Lung (tissue), 12 donors: Measurements from ENCODE around the gene TMEM250. TPM values are rescaled to one million over a fixed set of nuclear protein-coding genes. Genes with fewer than 3 reads are reported as not detected.

Experiments used
- ATAC-seq: fragments of 200-7000 bp; cut with Tn5 transposase; one replicate; pipeline ENCODE4 v1.9.1; 2020; ENCODE audit warnings: moderate number of reproducible peaks; ENCODE audit not compliant: insufficient read depth, low FRiP score
- DNase-seq, 3 donors: peaks; one replicate each; pipeline ENCODE4 v3.0.0-alpha.2; 2013 to 2017
- H3K27ac ChIP-seq, 2 donors: one replicate each; pipeline ENCODE4 v1.5.1; 2013; ENCODE audit warnings: mild to moderate bottlenecking in 2 of 2, moderate library complexity in 2 of 2, control low read depth in 1 of 2, inconsistent platforms in 1 of 2, low read depth in 1 of 2, low read length in 1 of 2
- H3K27me3 ChIP-seq, 3 donors: one replicate each; pipeline ENCODE4 v1.5.1; 2013; ENCODE audit warnings: low read length in 2 of 3; ENCODE audit not compliant: control insufficient read depth in 3 of 3, insufficient read depth in 3 of 3
- H3K36me3 ChIP-seq, 4 donors: one replicate each; pipeline ENCODE4 v1.5.1; 2013; ENCODE audit warnings: low read length in 4 of 4, mild to moderate bottlenecking in 1 of 4, moderate library complexity in 1 of 4; ENCODE audit not compliant: control insufficient read depth in 4 of 4, insufficient read depth in 4 of 4
- H3K4me1 ChIP-seq, 5 donors: one replicate each; pipeline ENCODE4 v1.5.1; 2013; ENCODE audit warnings: low read length in 5 of 5, mild to moderate bottlenecking in 2 of 5, moderate library complexity in 1 of 5; ENCODE audit not compliant: control insufficient read depth in 5 of 5, insufficient read depth in 5 of 5
- H3K4me3 ChIP-seq: one replicate; pipeline ENCODE4 v1.5.1; 2013; ENCODE audit warnings: mild to moderate bottlenecking, control low read depth, moderate library complexity
- H3K9ac ChIP-seq, 2 donors: one replicate each; pipeline ENCODE4 v1.5.1; 2013; ENCODE audit warnings: low read length in 2 of 2, control low read depth in 1 of 2; ENCODE audit not compliant: insufficient read depth in 1 of 2
- H3K9me3 ChIP-seq, 4 donors: one replicate each; pipeline ENCODE4 v1.5.1; 2013; ENCODE audit warnings: low read length in 3 of 4, mild to moderate bottlenecking in 1 of 4, moderate library complexity in 1 of 4; ENCODE audit not compliant: control insufficient read depth in 4 of 4, insufficient read depth in 3 of 4
- WGBS, 2 donors: extraction: QIAGEN DNeasy Blood & Tissue Kit; methylation state at CpG; one replicate each; pipeline ENCODE4 v1.1.7; 2013; 5-methylcytosine and 5-hydroxymethylcytosine counted together
- polyA plus RNA-seq, 2 donors: library from polyadenylated mRNA; stranded (reverse); fragments of 200-250 nt; gene quantifications; one replicate each; pipeline ENCODE4 v1.2.1, GENCODE V29; 2013
- total RNA-seq, 2 donors: library from RNA; depleted of rRNA in 1 of 2; stranded (reverse); fragments of >200 nt in 1 of 2; gene quantifications; one replicate each; pipeline ENCODE4 v1.2.1, GENCODE V29; 2014 to 2021
- TF ChIP-seq, protein P1 (sequence below): IDR thresholded peaks from 2 replicates; pipeline ENCODE4 v1.5.1; 2012; ENCODE audit warnings: mild to moderate bottlenecking; ENCODE audit errors: control extremely low read depth, extremely low read depth
- donor health status: control.
- donor health status: control.
- donor health status: Bipolar disorder and iron deficiency.
- donor health status: healthy.
- donor health status: DM: yes; HTN: yes; CAD: no.

Gene TMEM250
- total and polyA plus RNA-seq, 4 donors = 13.0 to 47.9 (median 27.2) TPM

DNA sequence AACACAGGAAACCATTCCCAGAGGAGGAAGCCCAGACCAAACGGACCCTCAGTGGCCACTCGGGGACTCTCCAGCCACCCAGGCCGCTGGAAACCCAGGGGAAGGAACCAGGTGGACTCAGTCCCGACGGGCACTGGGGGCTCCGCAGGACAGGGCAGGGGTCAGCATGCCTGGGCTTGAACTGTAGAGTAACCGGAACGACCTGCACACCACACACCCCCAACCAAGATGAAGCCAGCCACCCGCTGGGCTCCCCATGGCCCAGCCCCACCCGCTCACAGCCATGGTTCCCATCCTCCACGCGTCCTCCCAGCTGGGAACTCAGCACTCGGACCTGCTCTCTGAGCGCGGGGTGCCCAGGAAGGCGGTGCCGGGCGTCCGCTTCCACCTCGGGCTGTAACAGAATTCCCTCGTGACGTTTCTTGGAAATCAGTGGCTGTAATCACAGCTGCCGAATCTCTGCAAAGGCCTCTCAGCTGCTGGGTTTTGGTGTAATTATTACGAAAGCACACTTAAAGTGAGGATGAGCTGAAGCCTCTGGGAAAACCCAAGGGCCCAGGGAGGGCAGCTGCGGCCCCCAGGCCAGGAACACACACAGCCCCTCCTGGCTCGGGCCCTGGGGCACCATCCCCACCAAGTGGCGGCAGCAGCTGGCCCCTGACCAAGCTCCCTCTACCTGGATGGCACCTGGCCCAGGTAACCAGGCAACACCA lies 37.4 kb downstream of the TMEM250 start:
- TF ChIP-seq, protein P1, sequence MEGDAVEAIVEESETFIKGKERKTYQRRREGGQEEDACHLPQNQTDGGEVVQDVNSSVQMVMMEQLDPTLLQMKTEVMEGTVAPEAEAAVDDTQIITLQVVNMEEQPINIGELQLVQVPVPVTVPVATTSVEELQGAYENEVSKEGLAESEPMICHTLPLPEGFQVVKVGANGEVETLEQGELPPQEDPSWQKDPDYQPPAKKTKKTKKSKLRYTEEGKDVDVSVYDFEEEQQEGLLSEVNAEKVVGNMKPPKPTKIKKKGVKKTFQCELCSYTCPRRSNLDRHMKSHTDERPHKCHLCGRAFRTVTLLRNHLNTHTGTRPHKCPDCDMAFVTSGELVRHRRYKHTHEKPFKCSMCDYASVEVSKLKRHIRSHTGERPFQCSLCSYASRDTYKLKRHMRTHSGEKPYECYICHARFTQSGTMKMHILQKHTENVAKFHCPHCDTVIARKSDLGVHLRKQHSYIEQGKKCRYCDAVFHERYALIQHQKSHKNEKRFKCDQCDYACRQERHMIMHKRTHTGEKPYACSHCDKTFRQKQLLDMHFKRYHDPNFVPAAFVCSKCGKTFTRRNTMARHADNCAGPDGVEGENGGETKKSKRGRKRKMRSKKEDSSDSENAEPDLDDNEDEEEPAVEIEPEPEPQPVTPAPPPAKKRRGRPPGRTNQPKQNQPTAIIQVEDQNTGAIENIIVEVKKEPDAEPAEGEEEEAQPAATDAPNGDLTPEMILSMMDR = no peak
- 54 to 72% methylated on average over 27 of the region's 27 CpGs for whole genome bisulfite sequencing, 2 donors
- Histone ChIP-seq H3K27ac (no peak overlapping the region), H3K4me3 (no peak overlapping the region), H3K27me3 (no peaks in the 10 kb centered on the region), H3K36me3 (peaks cover 0 to 9% (median 0%) of the 10 kb centered on the region in 4 donors), H3K9ac (no peak overlapping the region), H3K9me3 (no peaks in the 10 kb centered on the region), H3K4me1 (peaks cover 0 to 36% (median 14%) of the 10 kb centered on the region in 5 donors)
- no peak for ATAC-seq
- peak; percentile 69 to 82 (median 76) for DNase-seq

DNA sequence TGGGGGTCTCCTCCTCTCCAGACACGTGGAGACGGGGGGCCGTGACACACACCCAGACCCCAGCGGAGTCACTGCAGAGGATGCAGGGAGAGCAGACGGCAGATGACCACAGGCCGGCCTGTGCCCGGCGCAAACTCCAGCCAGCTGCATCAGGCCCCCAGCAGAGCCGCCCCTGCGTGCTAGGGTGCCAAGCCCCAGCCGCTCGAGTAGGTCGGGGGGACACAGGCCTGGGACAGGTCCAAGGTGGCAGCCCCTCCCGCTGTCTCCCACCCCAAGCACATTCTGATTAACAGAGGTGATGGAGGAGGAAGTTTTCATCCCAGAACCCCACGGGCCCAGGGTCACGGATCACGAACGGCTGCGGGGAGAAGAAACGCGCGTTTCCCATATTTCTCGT lies 38.0 kb downstream of the TMEM250 start:
- no peak overlapping the region for H3K9ac ChIP-seq
- no peak overlapping the region for H3K4me3 ChIP-seq
- peaks cover 0 to 9% (median 0%) of the 10 kb centered on the region in 4 donors for H3K36me3 ChIP-seq
- TF ChIP-seq, protein P1 = no peak
- DNase-seq = no peak
- H3K27me3 ChIP-seq = no peaks in the 10 kb centered on the region
- no peak for ATAC-seq
- H3K4me1 ChIP-seq = peaks cover 0 to 31% (median 14%) of the 10 kb centered on the region in 5 donors
- 78% methylated on average over 23 of the region's 23 CpGs for WGBS, 2 donors
- H3K27ac ChIP-seq = peak overlapping the region in 1 of 2 donors; percentile 46
- H3K9me3 ChIP-seq = no peaks in the 10 kb centered on the region

DNA sequence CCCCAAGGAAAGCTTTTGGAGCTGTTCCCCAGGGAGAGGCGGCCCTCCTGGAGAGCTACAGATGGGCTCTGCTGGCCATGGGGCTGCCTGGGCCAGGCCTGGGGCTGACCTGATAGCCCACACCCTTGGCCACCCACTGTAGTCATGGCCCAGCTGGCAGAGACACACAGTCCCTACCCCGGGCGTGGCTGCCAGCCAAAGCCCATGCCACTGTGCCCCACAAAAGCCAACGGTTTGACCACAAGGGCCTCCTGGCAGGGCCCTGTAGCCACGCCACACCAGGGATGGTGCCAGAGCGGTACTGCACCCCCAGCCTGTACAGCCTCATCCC lies 38.8 kb downstream of the TMEM250 start:
- DNase-seq = no peak
- no peak for ATAC-seq
- Histone ChIP-seq H3K9me3 (no peaks in the 10 kb centered on the region), H3K27ac (peak overlapping the region in 1 of 2 donors; percentile 13), H3K9ac (no peak overlapping the region), H3K4me1 (peaks cover 0 to 29% (median 14%) of the 10 kb centered on the region in 5 donors), H3K27me3 (no peaks in the 10 kb centered on the region), H3K4me3 (no peak overlapping the region), H3K36me3 (peaks cover 0 to 12% (median 0%) of the 10 kb centered on the region in 4 donors)
- WGBS, 2 donors = 40 to 61% methylated on average over 6 of the region's 6 CpGs
- TF ChIP-seq, protein P1 = no peak
